ENCODE data around the gene LSG1. TPM values are rescaled to one million over a fixed set of nuclear protein-coding genes. Genes with fewer than 3 reads are reported as not detected.
A peak's percentile ranks its signal among the peaks of the same experiment; 100 is the strongest.

LSG1 gene
- total and polyA plus RNA-seq, 2 of the 13 experiments (the other 11 are each of a cell fraction or from before 2014, with no cell fraction given) = 21.4 to 32.1 TPM

DNA sequence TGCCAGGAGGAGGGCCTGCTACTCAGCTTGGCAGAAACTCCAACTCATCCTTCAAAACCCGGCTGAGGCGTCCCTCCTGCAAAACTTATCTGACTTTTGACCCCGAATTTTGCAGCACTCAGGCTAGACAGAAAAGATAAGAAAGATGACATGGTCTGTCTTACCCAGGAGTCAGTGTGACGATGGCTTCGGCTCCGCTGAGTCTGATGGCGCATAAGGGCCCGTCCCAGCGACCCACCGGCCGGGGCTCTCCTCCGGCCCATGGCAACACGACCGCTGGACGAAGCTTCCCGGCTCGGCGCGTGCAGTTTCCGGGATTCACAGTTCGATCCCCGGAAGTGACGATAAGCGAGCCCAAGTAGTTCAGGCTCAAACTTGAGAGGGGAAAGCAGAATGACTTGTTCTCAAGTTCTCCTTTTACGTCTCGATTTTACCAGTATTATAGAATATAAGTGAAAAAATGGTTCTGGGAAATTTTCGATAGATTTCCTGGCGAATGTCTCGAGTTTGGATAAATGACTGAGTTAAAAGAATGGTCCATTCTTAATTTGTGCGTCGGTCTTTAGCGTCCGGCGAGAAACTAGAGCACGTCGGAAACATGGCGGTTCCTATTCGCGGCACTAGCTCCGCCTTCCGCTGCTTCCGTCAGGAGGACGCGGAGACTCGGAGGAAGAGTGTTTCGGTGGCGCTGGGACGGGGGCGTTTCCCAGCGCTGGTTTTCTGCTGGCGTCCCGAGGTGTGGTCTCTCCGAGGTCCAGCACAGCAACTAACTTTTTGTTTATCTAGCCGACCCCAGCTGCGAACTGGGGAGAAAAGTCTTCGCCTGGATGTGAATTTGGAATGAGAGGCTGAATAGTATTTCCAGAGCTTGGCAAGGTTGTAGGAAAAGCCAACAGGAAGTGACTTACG is at the start of gene LSG1 (continued):
- TF ChIP-seq, protein P1, sequence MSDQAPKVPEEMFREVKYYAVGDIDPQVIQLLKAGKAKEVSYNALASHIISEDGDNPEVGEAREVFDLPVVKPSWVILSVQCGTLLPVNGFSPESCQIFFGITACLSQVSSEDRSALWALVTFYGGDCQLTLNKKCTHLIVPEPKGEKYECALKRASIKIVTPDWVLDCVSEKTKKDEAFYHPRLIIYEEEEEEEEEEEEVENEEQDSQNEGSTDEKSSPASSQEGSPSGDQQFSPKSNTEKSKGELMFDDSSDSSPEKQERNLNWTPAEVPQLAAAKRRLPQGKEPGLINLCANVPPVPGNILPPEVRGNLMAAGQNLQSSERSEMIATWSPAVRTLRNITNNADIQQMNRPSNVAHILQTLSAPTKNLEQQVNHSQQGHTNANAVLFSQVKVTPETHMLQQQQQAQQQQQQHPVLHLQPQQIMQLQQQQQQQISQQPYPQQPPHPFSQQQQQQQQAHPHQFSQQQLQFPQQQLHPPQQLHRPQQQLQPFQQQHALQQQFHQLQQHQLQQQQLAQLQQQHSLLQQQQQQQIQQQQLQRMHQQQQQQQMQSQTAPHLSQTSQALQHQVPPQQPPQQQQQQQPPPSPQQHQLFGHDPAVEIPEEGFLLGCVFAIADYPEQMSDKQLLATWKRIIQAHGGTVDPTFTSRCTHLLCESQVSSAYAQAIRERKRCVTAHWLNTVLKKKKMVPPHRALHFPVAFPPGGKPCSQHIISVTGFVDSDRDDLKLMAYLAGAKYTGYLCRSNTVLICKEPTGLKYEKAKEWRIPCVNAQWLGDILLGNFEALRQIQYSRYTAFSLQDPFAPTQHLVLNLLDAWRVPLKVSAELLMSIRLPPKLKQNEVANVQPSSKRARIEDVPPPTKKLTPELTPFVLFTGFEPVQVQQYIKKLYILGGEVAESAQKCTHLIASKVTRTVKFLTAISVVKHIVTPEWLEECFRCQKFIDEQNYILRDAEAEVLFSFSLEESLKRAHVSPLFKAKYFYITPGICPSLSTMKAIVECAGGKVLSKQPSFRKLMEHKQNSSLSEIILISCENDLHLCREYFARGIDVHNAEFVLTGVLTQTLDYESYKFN (CRISPR knock-in tag; conservative IDR thresholded peaks at IDR 0.05) = peak; percentile 31; the same call in 1 of the 2 replicates
- TF ChIP-seq ZNF180 (CRISPR knock-in tag; IDR thresholded peaks at IDR 0.05; ENCODE audit: borderline replicate concordance, low read depth) (no peak), ZNF615 (CRISPR knock-in tag; IDR thresholded peaks at IDR 0.05; ENCODE audit: borderline replicate concordance) (0 out of 2 replicates have a peak, but pooled peaks have one; percentile 31), BRD4 (CRISPR knock-in tag; IDR thresholded peaks at IDR 0.05) (no peak), ZFP37 (CRISPR knock-in tag; IDR thresholded peaks at IDR 0.05; ENCODE audit: borderline replicate concordance) (peak; percentile 50; the same call in 1 of the 2 replicates)
- TF ChIP-seq, protein P2, sequence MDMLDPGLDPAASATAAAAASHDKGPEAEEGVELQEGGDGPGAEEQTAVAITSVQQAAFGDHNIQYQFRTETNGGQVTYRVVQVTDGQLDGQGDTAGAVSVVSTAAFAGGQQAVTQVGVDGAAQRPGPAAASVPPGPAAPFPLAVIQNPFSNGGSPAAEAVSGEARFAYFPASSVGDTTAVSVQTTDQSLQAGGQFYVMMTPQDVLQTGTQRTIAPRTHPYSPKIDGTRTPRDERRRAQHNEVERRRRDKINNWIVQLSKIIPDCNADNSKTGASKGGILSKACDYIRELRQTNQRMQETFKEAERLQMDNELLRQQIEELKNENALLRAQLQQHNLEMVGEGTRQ (IDR thresholded peaks at IDR 0.05; ENCODE audit: low read depth, low read length) = no peak
- TF ChIP-seq, protein P2 (CRISPR knock-in tag; IDR thresholded peaks at IDR 0.05; ENCODE audit: borderline replicate concordance) = no peak
- TF ChIP-seq, protein P3, sequence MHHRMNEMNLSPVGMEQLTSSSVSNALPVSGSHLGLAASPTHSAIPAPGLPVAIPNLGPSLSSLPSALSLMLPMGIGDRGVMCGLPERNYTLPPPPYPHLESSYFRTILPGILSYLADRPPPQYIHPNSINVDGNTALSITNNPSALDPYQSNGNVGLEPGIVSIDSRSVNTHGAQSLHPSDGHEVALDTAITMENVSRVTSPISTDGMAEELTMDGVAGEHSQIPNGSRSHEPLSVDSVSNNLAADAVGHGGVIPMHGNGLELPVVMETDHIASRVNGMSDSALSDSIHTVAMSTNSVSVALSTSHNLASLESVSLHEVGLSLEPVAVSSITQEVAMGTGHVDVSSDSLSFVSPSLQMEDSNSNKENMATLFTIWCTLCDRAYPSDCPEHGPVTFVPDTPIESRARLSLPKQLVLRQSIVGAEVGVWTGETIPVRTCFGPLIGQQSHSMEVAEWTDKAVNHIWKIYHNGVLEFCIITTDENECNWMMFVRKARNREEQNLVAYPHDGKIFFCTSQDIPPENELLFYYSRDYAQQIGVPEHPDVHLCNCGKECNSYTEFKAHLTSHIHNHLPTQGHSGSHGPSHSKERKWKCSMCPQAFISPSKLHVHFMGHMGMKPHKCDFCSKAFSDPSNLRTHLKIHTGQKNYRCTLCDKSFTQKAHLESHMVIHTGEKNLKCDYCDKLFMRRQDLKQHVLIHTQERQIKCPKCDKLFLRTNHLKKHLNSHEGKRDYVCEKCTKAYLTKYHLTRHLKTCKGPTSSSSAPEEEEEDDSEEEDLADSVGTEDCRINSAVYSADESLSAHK (CRISPR knock-in tag; IDR thresholded peaks at IDR 0.05; ENCODE audit: borderline replicate concordance) = no peak
- TF ChIP-seq, protein P4, sequence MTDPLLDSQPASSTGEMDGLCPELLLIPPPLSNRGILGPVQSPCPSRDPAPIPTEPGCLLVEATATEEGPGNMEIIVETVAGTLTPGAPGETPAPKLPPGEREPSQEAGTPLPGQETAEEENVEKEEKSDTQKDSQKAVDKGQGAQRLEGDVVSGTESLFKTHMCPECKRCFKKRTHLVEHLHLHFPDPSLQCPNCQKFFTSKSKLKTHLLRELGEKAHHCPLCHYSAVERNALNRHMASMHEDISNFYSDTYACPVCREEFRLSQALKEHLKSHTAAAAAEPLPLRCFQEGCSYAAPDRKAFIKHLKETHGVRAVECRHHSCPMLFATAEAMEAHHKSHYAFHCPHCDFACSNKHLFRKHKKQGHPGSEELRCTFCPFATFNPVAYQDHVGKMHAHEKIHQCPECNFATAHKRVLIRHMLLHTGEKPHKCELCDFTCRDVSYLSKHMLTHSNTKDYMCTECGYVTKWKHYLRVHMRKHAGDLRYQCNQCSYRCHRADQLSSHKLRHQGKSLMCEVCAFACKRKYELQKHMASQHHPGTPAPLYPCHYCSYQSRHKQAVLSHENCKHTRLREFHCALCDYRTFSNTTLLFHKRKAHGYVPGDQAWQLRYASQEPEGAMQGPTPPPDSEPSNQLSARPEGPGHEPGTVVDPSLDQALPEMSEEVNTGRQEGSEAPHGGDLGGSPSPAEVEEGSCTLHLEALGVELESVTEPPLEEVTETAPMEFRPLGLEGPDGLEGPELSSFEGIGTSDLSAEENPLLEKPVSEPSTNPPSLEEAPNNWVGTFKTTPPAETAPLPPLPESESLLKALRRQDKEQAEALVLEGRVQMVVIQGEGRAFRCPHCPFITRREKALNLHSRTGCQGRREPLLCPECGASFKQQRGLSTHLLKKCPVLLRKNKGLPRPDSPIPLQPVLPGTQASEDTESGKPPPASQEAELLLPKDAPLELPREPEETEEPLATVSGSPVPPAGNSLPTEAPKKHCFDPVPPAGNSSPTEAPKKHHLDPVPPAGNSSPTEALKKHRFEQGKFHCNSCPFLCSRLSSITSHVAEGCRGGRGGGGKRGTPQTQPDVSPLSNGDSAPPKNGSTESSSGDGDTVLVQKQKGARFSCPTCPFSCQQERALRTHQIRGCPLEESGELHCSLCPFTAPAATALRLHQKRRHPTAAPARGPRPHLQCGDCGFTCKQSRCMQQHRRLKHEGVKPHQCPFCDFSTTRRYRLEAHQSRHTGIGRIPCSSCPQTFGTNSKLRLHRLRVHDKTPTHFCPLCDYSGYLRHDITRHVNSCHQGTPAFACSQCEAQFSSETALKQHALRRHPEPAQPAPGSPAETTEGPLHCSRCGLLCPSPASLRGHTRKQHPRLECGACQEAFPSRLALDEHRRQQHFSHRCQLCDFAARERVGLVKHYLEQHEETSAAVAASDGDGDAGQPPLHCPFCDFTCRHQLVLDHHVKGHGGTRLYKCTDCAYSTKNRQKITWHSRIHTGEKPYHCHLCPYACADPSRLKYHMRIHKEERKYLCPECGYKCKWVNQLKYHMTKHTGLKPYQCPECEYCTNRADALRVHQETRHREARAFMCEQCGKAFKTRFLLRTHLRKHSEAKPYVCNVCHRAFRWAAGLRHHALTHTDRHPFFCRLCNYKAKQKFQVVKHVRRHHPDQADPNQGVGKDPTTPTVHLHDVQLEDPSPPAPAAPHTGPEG (CRISPR knock-in tag; IDR thresholded peaks at IDR 0.05) = peak; percentile 44; the same call in 1 of the 2 replicates
- TF ChIP-seq, protein P5, sequence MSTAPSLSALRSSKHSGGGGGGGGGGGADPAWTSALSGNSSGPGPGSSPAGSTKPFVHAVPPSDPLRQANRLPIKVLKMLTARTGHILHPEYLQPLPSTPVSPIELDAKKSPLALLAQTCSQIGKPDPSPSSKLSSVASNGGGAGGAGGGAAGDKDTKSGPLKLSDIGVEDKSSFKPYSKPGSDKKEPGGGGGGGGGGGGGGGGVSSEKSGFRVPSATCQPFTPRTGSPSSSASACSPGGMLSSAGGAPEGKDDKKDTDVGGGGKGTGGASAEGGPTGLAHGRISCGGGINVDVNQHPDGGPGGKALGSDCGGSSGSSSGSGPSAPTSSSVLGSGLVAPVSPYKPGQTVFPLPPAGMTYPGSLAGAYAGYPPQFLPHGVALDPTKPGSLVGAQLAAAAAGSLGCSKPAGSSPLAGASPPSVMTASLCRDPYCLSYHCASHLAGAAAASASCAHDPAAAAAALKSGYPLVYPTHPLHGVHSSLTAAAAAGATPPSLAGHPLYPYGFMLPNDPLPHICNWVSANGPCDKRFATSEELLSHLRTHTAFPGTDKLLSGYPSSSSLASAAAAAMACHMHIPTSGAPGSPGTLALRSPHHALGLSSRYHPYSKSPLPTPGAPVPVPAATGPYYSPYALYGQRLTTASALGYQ (CRISPR knock-in tag; IDR thresholded peaks at IDR 0.05) = no peak

Data from HepG2 (cell line).